ENCODE data around the gene PEX11A.

The PEX11A gene

GRCh38 chr15:89664441-89665350, 25.9 kb downstream of the PEX11A start:
- H3K4me3 ChIP-seq (ENCODE audit: low read depth, low read length), result no peak overlapping the region
- CTCF ChIA-PET, result interaction anchor here (0.6 to 7.8 kb wide), 4 partner anchors 9 to 382 kb away, joined by 3 to 36 read pairs (median 17); no protein-coding TSS in a partner anchor
- TF ChIP-seq ZBTB44 (tag by site-specific recombination; IDR thresholded peaks at IDR 0.05), result 0 out of 2 replicates have a peak, but pooled peaks have one; percentile 33
- TF ChIP-seq YY2 (tag by site-specific recombination; IDR thresholded peaks at IDR 0.05), result no peak
- TF ChIP-seq ZBTB20 (tag by site-specific recombination; IDR thresholded peaks at IDR 0.05), result 0 out of 2 replicates have a peak, but pooled peaks have one; percentile 25
- no peaks in the 10 kb centered on the region for H3K36me3 ChIP-seq (ENCODE audit: control insufficient read depth in 2 of 2, insufficient read depth in 1 of 2, low read length in 2 of 2)
- no peak overlapping the region for H3K27ac ChIP-seq (ENCODE audit: extremely low read depth, low read depth, low read length)
- POLR2A ChIA-PET, result no interaction called here
- no peaks in the 10 kb centered on the region for H3K9me3 ChIP-seq (ENCODE audit: control insufficient read depth, insufficient read depth, low read depth, low read length)
- no peaks in the 10 kb centered on the region for H3K4me1 ChIP-seq (ENCODE audit: control insufficient read depth, insufficient read depth, low read length)

GRCh38 chr15:89662893-89663626, 27.5 kb downstream of the PEX11A start:
- Histone ChIP-seq H3K27ac (ENCODE audit: extremely low read depth, low read depth, low read length) (no peak overlapping the region), H3K4me1 (ENCODE audit: control insufficient read depth, insufficient read depth, low read length) (no peaks in the 10 kb centered on the region), H3K9me3 (ENCODE audit: control insufficient read depth, insufficient read depth, low read depth, low read length) (no peaks in the 10 kb centered on the region), H3K36me3 (ENCODE audit: control insufficient read depth in 2 of 2, insufficient read depth in 1 of 2, low read length in 2 of 2) (no peaks in the 10 kb centered on the region), H3K4me3 (ENCODE audit: low read depth, low read length) (no peak overlapping the region)
- TF ChIP-seq ZNF621 (tag by site-specific recombination; IDR thresholded peaks at IDR 0.05), result no peak
- no peak for TF ChIP-seq ZNF555 (tag by site-specific recombination; conservative IDR thresholded peaks at IDR 0.05)
- no peak for TF ChIP-seq ZNF184 (tag by site-specific recombination; IDR thresholded peaks at IDR 0.05)
- no peak for TF ChIP-seq KLF7 (tag by site-specific recombination; IDR thresholded peaks at IDR 0.05; ENCODE audit: borderline replicate concordance)
- no peak for TF ChIP-seq ZNF529 (tag by site-specific recombination; IDR thresholded peaks at IDR 0.05; ENCODE audit: insufficient replicate concordance)
- ChIA-PET CTCF (interaction anchor here (0.6 to 7.8 kb wide), 4 partner anchors 11 to 523 kb away, joined by 3 to 36 read pairs (median 18); no protein-coding TSS in a partner anchor), POLR2A (interaction anchor here (0.8 kb wide), 1 partner anchor 86 kb away, joined by 3 read pairs; no protein-coding TSS in a partner anchor)

- H3K9me3 ChIP-seq (ENCODE audit: control insufficient read depth, insufficient read depth, low read depth, low read length), result no peaks in the 10 kb centered on the region
- H3K4me3 ChIP-seq (ENCODE audit: low read depth, low read length), result no peak overlapping the region
- no peak overlapping the region for H3K27ac ChIP-seq (ENCODE audit: extremely low read depth, low read depth, low read length)
- peaks cover 3% of the 10 kb centered on the region; the same call in 1 of the 2 replicates for H3K4me1 ChIP-seq (ENCODE audit: control insufficient read depth, insufficient read depth, low read length)
- ChIA-PET CTCF (interaction anchor here (0.8 to 7.8 kb wide), 3 partner anchors 10 to 14 kb away, joined by 3 to 36 read pairs (median 31); no protein-coding TSS in a partner anchor), POLR2A (interaction anchor here (0.5 to 0.6 kb wide), 2 partner anchors 239 to 674 kb away, joined by 8 to 10 read pairs; no protein-coding TSS in a partner anchor)
- no peak for TF ChIP-seq ZNF114 (tag by site-specific recombination; IDR thresholded peaks at IDR 0.05)
- TF ChIP-seq ZNF221 (tag by site-specific recombination; IDR thresholded peaks at IDR 0.05; ENCODE audit: borderline replicate concordance), result no peak
- TF ChIP-seq EGR2 (tag by site-specific recombination; IDR thresholded peaks at IDR 0.05; ENCODE audit: low read depth), result no peak
- no peak for TF ChIP-seq ZNF280C (tag by site-specific recombination; IDR thresholded peaks at IDR 0.05)
- TF ChIP-seq ZNF837 (tag by site-specific recombination; IDR thresholded peaks at IDR 0.05), result no peak
- no peak for TF ChIP-seq ZNF274 (IDR thresholded peaks at IDR 0.05; ENCODE audit: low read length)
- TF ChIP-seq ZNF274 (tag by site-specific recombination; IDR thresholded peaks at IDR 0.05; ENCODE audit: borderline replicate concordance), result no peak
- no peak for TF ChIP-seq REST (tag by site-specific recombination; IDR thresholded peaks at IDR 0.05)
- TF ChIP-seq ZNF777 (tag by site-specific recombination; IDR thresholded peaks at IDR 0.05; ENCODE audit: borderline replicate concordance), result no peak
- no peak for TF ChIP-seq ZNF830 (tag by site-specific recombination; IDR thresholded peaks at IDR 0.05; ENCODE audit: low read depth)
- no peaks in the 10 kb centered on the region for H3K36me3 ChIP-seq (ENCODE audit: control insufficient read depth in 2 of 2, insufficient read depth in 1 of 2, low read length in 2 of 2)
Observed at GRCh38 chr15:89660556-89660955, 30.0 kb downstream of the PEX11A start.

Data from HEK293 (cell line).